ENCODE results near the gene KLHL5.

Gene KLHL5

DNA sequence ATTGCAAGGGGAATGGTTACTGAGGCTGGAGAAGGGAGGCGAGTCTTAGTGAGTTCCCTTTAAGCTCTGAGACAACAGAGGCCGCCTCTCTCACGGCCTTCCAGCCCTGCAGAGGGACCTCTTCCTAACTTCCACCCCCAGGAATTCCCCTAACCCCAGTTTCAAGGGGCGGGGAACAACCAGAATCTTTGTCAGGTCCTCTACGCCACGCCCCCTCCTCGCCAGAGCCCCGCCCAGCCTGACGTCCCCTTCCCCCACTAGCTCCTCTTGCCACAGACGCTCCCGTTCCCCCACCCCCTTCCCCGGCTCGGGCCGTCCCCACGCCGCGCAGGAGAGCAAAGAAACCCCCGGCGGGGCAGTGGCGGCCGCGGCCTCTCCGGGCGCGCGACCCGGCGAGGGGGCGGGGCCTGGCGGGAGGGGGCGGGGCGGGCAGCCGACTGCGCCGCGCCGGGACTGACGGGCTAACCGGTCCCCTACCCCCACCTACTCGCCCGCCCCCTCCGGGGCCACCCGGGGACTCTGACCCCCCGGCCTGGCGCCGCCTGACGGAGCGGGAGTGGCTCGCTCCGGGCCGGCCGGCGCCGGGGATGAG, 17.6 kb upstream of the KLHL5 start:
- DNase-seq (ENCODE audit: low read depth, low spot score): no peak

DNA sequence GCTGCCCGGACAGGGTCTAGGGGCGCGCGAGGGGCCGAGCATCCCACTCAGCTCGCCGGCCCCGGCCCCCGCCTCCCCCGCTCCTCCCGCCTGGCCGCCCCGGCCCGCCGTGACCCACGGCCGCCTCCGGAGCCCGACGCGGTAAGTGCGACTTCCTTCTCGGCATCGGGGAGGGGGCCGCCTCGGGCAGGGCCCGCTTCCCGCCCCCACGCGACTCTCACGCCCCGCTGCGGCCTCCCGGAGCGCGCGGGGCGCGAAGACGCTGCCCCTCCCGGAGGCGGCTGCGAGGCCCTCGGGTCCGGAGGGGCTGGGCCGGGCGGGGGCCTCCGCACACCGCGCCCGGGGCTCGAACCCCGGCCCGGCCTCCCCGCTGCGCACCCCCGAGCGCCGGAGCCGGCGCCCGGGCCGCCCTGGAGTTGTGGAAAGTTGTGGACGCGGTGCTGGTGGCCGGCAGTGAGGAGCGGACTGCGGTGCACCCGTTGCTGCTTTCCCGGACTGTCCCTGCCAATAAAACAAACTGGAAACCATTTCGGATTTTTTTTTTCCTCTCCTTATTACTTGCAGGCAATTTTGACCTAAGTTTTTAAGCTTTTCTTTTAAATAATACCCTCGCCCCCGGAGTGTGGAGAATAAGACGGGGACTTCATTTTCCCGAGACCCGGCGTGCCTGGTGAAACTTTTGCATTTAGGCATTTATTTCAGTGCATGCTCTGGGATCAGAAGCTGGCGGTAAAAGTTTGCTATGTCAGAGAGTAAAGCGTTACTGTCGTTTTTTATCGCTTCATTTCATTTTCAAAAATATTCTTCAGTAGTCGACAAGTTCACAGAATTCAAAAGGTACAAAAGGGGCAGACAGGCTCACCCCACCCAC, 16.8 kb upstream of the KLHL5 start:
- DNase-seq (ENCODE audit: low read depth, low spot score): no peak

DNA sequence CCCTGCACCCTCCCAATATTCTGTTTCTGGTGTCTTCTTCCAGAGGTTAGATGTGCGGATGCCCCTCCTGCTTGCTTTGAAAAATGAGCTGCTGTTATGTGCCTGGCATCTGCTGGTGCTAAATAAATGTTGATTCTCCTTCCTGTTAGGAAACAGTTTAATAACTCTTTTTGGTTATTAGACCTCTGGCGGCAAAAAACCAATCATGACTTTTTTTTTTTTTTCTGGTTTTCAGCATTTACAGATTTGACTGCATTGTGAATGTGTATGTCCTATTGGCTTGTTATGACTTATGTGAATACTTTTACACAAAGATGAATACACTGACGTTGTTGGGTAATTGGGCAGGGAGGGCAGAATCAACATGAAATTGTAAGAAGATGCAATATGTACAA, 16.2 kb upstream of the KLHL5 start:
- no peak for DNase-seq (ENCODE audit: low read depth, low spot score)

DNA sequence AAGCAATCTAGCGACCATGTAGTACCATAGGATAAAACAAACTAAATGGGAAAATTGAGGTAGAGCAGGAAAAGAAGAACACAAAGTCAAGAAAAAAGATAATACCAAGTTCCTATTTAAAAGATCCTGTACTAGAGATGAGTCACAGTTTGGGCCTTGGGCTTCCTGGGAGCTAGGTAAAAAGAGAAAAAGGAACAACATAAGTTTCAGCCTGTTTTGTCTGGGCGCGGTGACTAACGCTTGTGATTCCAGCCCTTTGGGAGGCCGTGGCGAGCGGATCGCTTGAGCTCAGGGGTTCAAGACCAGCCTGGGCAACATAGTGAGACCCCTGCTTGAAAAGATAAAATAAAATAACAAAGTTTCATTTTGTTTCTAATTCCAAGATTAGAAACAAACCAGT, 15.8 kb upstream of the KLHL5 start:
- no peak for DNase-seq (ENCODE audit: low read depth, low spot score)

DNA sequence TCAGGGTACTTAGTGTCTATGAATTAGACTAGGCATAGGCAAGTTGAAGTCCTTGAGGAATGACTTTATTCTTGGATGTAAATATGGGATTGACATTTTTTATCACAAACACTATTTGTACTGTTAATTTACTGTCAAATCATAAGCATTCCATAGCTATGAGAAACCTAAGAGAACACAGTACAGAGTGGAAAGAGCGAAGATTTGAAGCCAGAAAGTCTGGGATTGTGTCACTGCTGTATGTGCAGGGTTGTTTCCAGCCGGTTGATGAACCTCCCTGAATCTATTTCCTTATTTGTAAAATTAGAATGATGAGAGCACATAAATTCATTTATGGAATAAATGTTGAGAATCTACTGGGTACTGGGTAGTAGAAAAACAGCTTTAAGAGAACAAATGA, 14.4 kb upstream of the KLHL5 start:
- no peak for DNase-seq (ENCODE audit: low read depth, low spot score)

DNA sequence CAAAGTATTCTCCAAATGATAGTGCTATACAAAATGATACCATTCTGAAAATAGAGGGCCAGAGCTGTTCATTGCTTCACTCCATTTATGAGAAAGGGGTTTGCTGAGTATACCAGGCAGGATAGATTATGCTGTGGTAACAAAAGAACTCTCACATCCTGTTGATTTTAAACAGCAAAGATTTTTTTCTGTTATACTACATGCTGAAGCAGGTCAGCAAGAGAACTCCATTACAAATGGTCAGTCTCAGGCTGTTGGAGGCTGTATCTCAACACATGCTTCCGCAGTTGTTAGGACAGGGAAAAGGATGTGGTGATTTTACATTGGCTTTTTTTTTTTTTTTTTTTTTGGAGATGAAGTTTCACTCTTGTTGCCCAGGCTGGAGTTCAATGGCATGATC, 13.7 kb upstream of the KLHL5 start:
- DNase-seq (ENCODE audit: low read depth, low spot score): no peak

DNA sequence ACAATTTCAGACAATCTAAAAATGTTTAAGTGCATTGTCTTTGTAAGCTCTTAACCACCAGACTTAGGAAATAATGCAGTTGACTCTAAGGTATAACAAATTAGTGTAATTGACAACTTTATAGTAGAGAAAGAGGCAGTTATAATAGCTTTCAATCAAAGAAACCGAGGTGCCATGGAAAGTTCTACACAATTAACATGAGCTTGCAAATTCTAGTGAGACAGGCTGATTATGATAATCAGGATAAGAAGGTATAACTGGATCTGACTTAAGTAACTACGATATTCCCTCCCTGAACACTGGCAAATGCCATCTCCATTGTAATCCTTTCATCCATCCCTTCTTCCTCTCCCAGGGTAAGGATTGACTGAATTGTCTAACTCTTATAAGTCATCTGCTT, 11.4 kb upstream of the KLHL5 start:
- DNase-seq (ENCODE audit: low read depth, low spot score): no peak

DNA sequence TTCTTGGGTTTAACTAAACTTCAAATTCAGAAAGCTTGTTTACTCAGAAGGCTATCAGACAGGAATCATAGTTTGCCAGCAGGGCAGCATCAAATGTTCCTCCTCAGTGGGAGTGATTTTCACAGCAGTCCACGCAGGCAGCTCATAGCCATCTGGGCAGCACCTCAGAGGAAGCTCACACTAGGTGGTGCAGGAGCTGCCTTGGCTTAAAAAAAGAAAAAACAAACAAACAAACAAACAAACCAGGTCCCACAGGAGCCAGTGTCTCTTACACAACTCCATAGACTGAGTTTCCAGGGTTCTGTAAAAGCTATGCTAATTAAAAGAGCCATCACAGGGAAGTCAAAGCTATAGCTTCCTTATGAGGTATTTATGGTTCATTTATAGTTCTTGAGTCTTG, 10.5 kb upstream of the KLHL5 start:
- DNase-seq (ENCODE audit: low read depth, low spot score): no peak

DNA sequence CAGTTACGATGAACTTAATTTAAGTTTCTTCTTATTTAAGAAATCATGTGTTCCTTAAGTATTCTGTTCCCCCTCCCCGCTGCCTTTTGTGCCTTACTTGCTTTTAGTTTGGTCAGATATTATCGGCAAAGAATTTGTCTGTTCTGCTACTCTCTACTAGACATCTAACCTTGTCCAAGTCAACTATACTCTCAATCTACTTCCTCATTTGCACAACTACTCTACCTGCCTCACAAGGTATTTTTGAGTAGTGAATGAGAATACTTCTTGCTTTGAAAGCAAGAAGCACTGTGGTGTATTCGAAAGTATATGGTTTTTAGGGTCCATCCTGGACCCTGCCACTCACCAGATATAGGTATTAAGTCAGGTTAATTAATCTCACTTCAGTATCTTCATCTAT, 8.0 kb upstream of the KLHL5 start:
- DNase-seq (ENCODE audit: low read depth, low spot score): no peak

DNA sequence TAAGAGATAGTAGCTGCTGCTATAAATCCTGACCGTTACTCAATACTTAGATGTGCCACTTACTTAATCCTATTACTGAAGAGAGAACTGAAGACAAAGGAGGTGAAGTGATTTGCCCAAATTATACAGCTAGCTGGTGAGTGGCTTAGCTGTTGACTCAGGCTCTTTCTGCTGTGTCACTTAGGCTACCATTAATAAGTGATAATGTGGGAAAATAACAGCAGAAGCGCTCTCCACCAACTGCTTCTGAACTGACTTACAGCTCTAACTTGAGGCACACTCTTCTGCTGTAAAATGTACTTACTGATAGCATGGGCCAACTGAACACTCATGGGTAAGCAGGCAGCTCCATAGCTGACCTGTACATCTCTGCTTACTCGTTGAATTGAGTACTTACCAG, 7.5 kb upstream of the KLHL5 start:
- no peak for DNase-seq (ENCODE audit: low read depth, low spot score)

DNA sequence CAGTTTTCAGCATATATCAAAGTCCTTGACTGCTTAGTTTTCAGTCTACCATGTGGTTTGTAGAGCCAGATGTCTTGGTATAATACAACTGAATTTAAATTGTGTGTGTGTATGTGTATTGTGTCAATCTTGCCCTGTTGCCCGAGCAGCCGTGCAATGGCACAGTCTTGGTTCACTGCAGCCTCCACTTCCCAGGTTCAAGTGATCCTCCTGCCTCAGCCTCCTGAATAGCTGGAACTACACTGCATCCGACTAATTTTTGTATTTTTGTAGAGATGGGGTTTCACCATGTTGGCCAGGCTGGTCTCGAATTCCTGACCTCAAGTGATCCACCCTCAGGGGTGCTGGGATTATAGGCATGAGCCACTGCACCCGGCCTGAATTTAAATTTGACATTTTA, 6.0 kb upstream of the KLHL5 start:
- DNase-seq (ENCODE audit: low read depth, low spot score): no peak

DNA sequence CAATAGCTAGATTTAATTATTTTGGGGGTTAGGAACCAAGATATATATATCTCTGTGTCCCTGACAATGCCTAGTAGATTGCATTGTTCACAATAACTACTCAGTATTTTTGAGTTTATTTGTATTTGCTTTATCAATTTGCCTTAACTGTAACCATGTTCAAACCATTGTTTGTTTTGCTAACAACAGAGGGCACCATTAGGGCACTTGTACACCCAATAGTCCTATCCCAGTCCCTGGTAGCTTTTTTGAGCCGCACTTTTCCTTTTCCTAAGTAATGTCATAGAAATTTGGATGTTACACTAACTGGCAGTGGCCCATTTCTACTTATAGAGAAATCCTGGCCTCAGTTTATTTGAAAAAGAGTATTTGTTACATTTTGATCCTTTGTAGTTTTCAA, 575 bp upstream of the KLHL5 start:
- no peak for DNase-seq (ENCODE audit: low read depth, low spot score)

DNA sequence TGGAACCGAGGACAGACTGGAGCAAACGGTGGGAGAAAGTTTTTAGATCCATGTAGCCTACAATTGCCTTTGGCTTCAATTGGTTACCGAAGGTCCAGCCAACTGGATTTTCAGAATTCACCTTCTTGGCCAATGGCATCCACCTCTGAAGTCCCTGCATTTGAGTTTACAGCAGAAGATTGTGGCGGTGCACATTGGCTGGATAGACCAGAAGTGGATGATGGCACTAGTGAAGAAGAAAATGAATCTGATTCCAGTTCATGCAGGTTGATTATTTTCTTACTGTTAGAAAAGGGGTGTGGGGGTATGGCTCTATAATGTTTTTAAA, 702 bp downstream of the KLHL5 start:
- no peak for DNase-seq (ENCODE audit: low read depth, low spot score)

DNA sequence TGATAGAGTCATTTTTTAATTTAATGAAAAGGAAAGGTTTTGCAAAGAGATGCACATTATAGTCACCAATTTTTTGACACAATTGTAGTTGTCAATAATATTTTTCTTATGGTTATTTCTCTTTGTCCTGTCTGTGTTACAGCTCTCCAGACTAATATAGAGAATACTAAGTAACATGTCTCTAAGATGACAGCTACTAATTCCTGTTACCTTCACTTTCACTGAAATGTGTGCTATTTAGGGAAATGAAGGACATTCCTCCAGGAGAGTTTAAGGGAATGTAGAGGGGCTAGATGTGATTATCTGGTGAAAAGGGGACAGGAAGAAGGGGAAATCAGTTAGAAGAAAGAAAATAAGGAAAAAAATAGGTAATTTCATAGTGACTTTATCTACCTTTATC, 1.4 kb downstream of the KLHL5 start:
- DNase-seq (ENCODE audit: low read depth, low spot score): no peak

DNA sequence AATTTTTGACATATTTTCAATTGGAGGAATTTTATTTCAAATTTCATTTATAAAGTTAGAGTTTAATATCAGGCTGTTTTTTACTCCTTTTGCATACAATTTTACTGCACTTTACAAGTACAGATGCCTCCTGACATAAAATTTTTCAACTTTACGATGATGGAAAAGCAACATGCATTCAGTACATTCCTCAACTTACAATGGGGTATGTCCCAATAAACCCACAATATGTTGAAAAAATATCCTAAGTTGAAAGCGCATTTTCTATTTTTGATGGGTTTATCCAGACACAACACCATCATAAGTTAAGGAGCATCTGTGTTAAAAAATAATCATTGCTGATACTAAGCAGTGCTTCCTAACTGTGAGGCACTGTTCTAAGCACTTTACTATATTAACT, 4.3 kb downstream of the KLHL5 start:
- DNase-seq (ENCODE audit: low read depth, low spot score): no peak

DNA sequence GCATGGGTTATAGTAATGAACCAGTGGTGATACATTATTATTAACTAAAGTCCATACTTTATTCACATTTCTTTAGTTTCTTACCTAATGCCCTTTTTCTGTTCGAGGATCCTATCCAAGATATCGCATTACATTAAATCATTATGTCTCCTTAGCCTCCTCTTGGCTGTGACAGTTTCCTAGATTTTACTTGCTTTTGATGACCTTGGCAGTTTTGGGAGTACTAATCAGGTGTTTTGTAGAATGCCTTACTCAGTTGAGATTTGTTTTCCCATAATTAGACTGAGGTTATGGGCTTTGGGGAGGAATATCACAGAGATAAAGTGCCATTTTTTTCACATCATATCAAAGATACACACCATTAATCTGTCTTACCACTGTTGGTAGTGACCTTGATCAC, 5.0 kb downstream of the KLHL5 start:
- no peak for DNase-seq (ENCODE audit: low read depth, low spot score)

DNA sequence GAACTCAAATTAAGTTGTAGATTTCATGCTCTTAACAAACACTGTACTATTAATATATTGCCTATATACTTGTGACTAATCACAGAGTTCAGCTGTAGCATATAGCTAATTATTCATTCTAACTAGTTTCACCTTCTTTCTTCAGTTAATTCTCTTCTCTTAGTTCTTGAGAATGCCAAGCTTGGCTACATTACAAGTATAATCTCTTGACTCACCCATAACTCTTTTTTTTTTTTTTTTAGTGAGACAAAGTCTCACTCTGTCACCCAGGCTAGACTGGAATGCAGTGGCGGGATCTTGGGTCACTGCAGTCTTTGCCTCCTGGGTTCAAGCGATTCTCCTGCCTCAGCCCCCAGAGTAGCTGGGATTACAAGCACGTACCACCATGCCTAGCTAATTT, 5.4 kb downstream of the KLHL5 start:
- no peak for DNase-seq (ENCODE audit: low read depth, low spot score)

DNA sequence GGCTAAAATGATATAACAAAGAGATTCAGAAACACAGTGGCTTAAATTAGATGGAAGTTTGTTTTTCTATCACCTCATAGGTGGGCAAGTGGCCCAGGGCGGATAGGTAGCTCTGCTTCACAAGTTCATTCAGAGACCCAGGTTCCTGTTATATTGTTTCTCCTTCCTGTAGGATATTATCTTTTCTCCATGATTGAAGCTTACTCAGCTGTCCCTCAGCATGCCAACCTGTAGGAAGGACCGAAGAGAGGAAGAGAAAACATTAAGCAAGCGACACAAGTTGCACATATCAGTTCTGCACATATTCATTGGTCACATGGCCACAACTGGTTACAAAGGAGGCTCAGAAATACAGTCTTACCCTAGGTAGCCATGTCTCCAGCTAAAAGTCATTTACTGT, 6.9 kb downstream of the KLHL5 start:
- DNase-seq (ENCODE audit: low read depth, low spot score): no peak

DNA sequence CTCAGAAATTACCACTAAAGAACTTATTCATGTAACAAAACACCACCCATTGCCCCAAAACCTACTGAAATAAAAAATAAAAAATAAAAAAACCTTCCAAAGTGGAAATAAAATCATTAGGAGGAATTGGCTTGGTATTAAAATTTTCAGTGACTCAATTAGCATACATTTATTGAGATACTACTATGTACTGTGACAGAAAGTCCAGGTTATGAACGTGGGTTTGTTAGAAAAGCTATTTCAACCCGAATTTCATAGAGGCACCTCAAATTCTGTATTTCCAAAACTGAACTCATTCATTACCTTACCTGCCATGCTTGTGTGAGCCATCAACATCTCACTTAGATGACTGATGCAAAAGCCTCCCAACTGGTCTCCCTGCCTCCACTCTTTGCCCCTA, 16.8 kb downstream of the KLHL5 start:
- DNase-seq (ENCODE audit: low read depth, low spot score): no peak

DNA sequence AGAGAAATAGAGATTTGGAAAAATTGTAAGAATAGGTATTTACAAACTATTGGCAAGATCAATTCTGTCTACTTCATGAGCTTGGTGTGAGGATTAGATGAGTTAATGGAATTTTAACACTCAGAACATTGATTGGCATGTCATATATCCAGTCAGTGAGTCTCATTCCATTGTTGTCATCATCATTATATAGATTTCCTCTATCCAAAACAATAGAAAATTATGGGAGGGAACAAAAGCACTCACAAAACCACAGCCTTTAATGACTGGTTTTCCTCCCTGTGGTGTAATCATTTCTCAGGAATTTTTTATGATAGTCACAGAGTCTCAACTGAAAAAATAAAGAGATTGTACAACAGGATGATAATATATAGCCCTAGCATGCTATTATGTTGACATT, 21.1 kb downstream of the KLHL5 start:
- no peak for DNase-seq (ENCODE audit: low read depth, low spot score)

DNA sequence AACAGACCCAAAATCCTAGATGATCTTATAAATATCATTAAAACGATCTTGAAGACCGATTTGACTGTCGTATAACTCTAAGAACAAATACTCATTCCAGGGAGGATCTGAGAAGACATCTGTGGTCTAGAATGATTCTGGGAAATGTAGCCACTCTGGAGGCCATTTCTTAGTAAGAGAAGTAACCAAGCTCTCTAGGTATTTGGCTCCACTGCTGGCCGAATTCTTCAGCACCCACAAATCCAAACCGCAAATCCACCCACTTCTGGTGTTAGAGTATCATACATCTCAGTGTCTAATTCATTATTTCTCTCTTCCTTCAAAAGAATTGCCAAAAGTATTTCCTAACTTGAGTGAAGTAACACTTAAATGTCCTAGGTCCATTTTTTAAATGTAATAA, 23.9 kb downstream of the KLHL5 start:
- no peak for DNase-seq (ENCODE audit: low read depth, low spot score)

DNA sequence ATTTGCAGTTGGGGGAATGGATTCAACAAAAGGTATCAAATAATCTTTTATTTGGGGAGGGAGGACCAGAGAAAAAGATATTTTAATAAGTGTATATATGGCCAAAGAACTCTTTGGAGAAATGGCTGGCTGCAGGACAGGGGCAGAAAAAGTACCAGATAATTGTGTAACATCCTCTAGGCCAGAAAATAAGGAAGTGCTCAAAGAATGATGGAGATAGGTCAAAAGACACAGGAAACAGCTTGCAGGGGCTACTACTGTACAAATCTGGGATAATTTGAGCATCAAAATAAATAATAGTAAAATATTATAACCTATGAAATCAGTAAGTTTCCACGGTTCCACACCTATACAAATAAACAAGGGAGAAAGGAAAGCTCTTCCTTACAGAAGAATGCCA, 34.8 kb downstream of the KLHL5 start:
- DNase-seq (ENCODE audit: low read depth, low spot score): no peak

DNA sequence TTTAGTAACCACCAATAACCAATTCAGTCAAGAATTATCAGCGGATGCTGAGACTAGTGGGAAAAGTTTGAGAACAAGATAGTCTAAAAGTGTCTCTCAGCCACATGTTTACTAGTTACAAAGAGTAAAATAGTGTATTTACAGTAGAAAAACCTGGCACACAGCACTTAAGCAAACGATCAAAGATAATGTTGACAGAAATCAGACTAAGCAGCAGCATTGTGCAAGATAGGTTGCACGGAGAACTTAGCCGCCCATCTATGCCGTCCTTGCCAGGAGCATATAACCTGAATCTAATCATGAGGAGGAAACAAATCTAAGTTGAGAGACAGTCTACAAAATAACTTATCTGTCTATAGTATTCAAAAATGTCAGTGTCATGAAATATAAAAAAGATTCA, 35.3 kb downstream of the KLHL5 start:
- no peak for DNase-seq (ENCODE audit: low read depth, low spot score)

DNA sequence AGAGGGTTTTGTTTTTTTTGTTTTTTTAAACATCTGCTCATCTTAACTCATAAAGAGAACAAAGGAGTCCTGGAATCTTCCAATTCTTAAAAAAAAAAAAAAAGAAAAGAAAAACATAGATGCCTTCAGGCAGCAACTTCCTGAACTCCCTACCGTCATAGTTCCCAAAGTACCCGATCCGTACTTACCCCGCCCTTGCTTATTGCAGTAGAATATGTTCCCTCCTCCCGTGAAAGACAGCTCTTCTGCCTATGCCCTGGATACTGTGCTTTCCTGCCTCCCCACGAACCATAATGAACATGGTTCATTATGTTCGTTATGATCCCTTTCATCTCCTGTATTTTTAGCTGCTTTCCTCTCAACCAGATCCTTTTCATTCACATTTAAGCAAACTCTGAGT, 40.3 kb downstream of the KLHL5 start:
- peak; percentile 5 for DNase-seq (ENCODE audit: low read depth, low spot score)
